ENCODE measurements around the gene C10orf143. TPM values are rescaled to one million over a fixed set of nuclear protein-coding genes. Genes with fewer than 3 reads are reported as not detected.

C10orf143 gene
- total RNA-seq, 1 donor: 2.5 TPM

DNA sequence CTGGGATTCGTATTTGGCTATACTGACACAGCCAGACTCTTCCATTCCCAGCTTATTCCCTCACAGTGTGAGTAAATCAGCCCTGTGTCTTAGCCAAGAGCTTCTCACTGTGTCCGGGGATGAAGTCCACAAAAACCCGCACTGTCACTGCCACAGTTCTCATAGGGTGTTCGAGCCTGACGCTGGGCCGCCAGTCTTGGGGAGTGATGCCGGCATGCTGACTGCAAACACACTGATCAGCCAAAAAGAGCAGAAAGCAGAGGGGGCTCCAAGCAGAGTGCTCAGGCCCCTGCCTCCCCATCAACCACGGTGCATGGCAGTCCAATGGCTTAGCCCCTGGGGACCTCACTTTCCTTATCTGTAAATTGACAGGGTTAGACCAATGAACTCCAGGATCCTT lies 36.7 kb downstream of the C10orf143 start:
- H3K4me1 ChIP-seq (ENCODE audit: insufficient read depth, low read length): no peaks in the 10 kb centered on the region
- H3K27ac ChIP-seq (ENCODE audit: low read depth, low read length): no peak overlapping the region
- TF ChIP-seq, protein P1, sequence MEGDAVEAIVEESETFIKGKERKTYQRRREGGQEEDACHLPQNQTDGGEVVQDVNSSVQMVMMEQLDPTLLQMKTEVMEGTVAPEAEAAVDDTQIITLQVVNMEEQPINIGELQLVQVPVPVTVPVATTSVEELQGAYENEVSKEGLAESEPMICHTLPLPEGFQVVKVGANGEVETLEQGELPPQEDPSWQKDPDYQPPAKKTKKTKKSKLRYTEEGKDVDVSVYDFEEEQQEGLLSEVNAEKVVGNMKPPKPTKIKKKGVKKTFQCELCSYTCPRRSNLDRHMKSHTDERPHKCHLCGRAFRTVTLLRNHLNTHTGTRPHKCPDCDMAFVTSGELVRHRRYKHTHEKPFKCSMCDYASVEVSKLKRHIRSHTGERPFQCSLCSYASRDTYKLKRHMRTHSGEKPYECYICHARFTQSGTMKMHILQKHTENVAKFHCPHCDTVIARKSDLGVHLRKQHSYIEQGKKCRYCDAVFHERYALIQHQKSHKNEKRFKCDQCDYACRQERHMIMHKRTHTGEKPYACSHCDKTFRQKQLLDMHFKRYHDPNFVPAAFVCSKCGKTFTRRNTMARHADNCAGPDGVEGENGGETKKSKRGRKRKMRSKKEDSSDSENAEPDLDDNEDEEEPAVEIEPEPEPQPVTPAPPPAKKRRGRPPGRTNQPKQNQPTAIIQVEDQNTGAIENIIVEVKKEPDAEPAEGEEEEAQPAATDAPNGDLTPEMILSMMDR (IDR thresholded peaks at IDR 0.05; ENCODE audit: extremely low read depth, low read depth, low read length): no peak
- no peak overlapping the region for H3K4me2 ChIP-seq (ENCODE audit: insufficient read depth, low read length)
- no peaks in the 10 kb centered on the region for H3K79me2 ChIP-seq (ENCODE audit: insufficient read depth, low read length)
- H2AFZ ChIP-seq (ENCODE audit: low read length): no peak overlapping the region
- no peak for DNase-seq (ENCODE audit: insufficient read length, low spot score, missing footprints)
- H4K20me1 ChIP-seq (ENCODE audit: insufficient read depth, low read length): no peaks in the 10 kb centered on the region
- H3K9me3 ChIP-seq (ENCODE audit: low read depth, low read length): no peaks in the 10 kb centered on the region
- H3K27me3 ChIP-seq (ENCODE audit: insufficient read depth, low read length): no peaks in the 10 kb centered on the region
- no peak overlapping the region for H3K4me3 ChIP-seq (ENCODE audit: insufficient read depth, low read length)
- no peaks in the 10 kb centered on the region for H3K36me3 ChIP-seq (ENCODE audit: insufficient read depth, low read length)

DNA sequence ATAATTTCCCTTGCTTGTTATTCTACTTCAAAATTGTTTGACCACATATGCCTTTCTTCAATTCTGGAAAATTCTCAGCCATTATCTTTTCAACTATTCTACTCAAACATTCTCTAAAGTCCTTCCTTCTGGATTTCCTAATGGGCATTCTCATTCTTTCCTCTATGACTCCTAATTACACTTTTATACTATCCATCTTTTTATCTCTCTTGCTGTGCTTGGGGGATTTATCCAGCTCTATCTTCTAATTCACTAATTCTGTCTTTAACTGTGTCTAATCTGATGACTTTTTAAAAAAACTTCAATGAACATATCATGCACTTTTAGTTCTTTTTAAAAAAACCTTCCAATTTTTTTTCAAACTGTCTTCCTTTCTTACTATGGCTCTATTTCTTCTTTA lies 38.4 kb downstream of the C10orf143 start:
- TF ChIP-seq, protein P1 (IDR thresholded peaks at IDR 0.05; ENCODE audit: extremely low read depth, low read depth, low read length): no peak

DNA sequence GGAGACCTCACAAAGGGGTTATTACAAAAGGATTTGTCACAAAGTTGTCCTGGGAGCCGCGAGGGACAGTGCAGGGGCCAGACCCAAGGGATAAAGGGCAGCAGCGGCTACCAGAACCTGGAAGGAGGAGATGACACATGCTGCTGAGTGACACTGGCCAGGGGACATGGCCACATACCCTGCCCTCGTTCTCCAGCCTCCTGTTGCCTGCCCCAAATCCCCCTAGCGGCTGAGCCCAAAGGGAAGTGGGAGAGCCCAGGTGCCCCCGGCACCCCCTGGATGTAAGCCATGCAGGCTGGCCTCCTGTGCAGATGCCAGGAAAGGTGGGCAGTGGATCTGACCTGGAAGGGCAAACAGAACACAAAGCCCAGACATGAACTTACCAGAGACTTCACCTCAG lies 42.7 kb downstream of the C10orf143 start:
- no peak overlapping the region for H3K4me2 ChIP-seq (ENCODE audit: insufficient read depth, low read length)
- no peak overlapping the region for H2AFZ ChIP-seq (ENCODE audit: low read length)
- H3K27me3 ChIP-seq (ENCODE audit: insufficient read depth, low read length): no peaks in the 10 kb centered on the region
- no peak for DNase-seq (ENCODE audit: insufficient read length, low spot score, missing footprints)
- TF ChIP-seq, protein P1 (IDR thresholded peaks at IDR 0.05; ENCODE audit: extremely low read depth, low read depth, low read length): no peak
- H3K9me3 ChIP-seq (ENCODE audit: low read depth, low read length): no peaks in the 10 kb centered on the region
- H3K27ac ChIP-seq (ENCODE audit: low read depth, low read length): no peak overlapping the region
- H3K4me1 ChIP-seq (ENCODE audit: insufficient read depth, low read length): no peaks in the 10 kb centered on the region
- H3K4me3 ChIP-seq (ENCODE audit: insufficient read depth, low read length): no peak overlapping the region
- no peaks in the 10 kb centered on the region for H4K20me1 ChIP-seq (ENCODE audit: insufficient read depth, low read length)
- H3K79me2 ChIP-seq (ENCODE audit: insufficient read depth, low read length): no peaks in the 10 kb centered on the region
- no peaks in the 10 kb centered on the region for H3K36me3 ChIP-seq (ENCODE audit: insufficient read depth, low read length)

More for the DNA sequence above, 38.4 kb downstream of the C10orf143 start:
- no peaks in the 10 kb centered on the region for H3K36me3 ChIP-seq (ENCODE audit: insufficient read depth, low read length)
- DNase-seq (ENCODE audit: insufficient read length, low spot score, missing footprints): no peak
- H4K20me1 ChIP-seq (ENCODE audit: insufficient read depth, low read length): no peaks in the 10 kb centered on the region
- H3K27me3 ChIP-seq (ENCODE audit: insufficient read depth, low read length): no peaks in the 10 kb centered on the region
- H2AFZ ChIP-seq (ENCODE audit: low read length): no peak overlapping the region
- H3K4me1 ChIP-seq (ENCODE audit: insufficient read depth, low read length): no peaks in the 10 kb centered on the region
- no peak overlapping the region for H3K27ac ChIP-seq (ENCODE audit: low read depth, low read length)
- H3K9me3 ChIP-seq (ENCODE audit: low read depth, low read length): no peaks in the 10 kb centered on the region
- H3K4me3 ChIP-seq (ENCODE audit: insufficient read depth, low read length): no peak overlapping the region
- no peaks in the 10 kb centered on the region for H3K79me2 ChIP-seq (ENCODE audit: insufficient read depth, low read length)
- H3K4me2 ChIP-seq (ENCODE audit: insufficient read depth, low read length): no peak overlapping the region

DNA sequence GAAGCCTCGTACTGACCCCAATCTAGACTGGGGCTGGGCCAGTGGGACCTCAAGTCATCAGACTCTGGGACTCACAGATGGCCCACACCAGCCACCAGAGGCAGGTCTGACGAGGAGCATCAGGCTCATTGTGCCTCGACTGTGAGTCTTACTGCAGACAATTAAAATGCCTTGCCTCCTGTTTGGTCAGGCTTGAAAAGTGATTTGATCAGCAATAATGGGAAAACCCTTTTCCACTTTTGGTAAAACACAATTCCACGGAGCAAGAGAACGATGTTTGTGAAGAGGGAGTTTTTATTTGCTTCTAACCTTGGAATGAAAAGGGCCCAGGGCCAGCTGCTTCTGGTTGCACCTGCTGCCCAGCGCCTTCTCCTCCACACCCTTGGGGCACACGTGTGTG lies 43.9 kb downstream of the C10orf143 start:
- Histone ChIP-seq H4K20me1 (ENCODE audit: insufficient read depth, low read length) (no peaks in the 10 kb centered on the region), H3K9me3 (ENCODE audit: low read depth, low read length) (no peaks in the 10 kb centered on the region), H3K4me2 (ENCODE audit: insufficient read depth, low read length) (no peak overlapping the region), H2AFZ (ENCODE audit: low read length) (no peak overlapping the region), H3K79me2 (ENCODE audit: insufficient read depth, low read length) (no peaks in the 10 kb centered on the region), H3K4me1 (ENCODE audit: insufficient read depth, low read length) (no peaks in the 10 kb centered on the region), H3K27ac (ENCODE audit: low read depth, low read length) (no peak overlapping the region), H3K36me3 (ENCODE audit: insufficient read depth, low read length) (no peaks in the 10 kb centered on the region), H3K4me3 (ENCODE audit: insufficient read depth, low read length) (no peak overlapping the region), H3K27me3 (ENCODE audit: insufficient read depth, low read length) (no peaks in the 10 kb centered on the region)
- TF ChIP-seq, protein P1 (IDR thresholded peaks at IDR 0.05; ENCODE audit: extremely low read depth, low read depth, low read length): no peak
- DNase-seq (ENCODE audit: insufficient read length, low spot score, missing footprints): no peak
